AML-193 (cell line): Measurements from ENCODE around the gene PDE4D.

Experiments
- DNase-seq, 2 experiments: peaks; one replicate each; lab custom pipeline; 2025; lab: John Stamatoyannopoulos, UW

Gene PDE4D

GRCh38 chr5:59893429-59894227 lies at the start of gene PDE4D:
PDE4D (minus strand) TSS chr5:59893726.
- no peak for DNase-seq

GRCh38 chr5:59937633-59938032 lies 44.1 kb upstream of the PDE4D start:
- DNase-seq, result no peak

GRCh38 chr5:59923465-59923864 lies 29.9 kb upstream of the PDE4D start:
- DNase-seq, result no peak

GRCh38 chr5:59922220-59922619 lies 28.7 kb upstream of the PDE4D start:
- no peak for DNase-seq

- DNase-seq, result no peak
Observed at GRCh38 chr5:59921816-59922215, 28.3 kb upstream of the PDE4D start.

GRCh38 chr5:59919484-59919883 lies 26.0 kb upstream of the PDE4D start:
- no peak for DNase-seq

GRCh38 chr5:59917121-59917520 lies 23.6 kb upstream of the PDE4D start:
- no peak for DNase-seq

- no peak for DNase-seq
Observed at GRCh38 chr5:59905188-59905587, 11.7 kb upstream of the PDE4D start.

GRCh38 chr5:59897075-59897474 lies 3.5 kb upstream of the PDE4D start:
- no peak for DNase-seq

- no peak for DNase-seq
Observed at GRCh38 chr5:59891962-59892643, 1.4 kb downstream of the PDE4D start.

GRCh38 chr5:59887274-59887673 lies 6.3 kb downstream of the PDE4D start:
- no peak for DNase-seq

GRCh38 chr5:59874675-59875074 lies 18.9 kb downstream of the PDE4D start:
- no peak for DNase-seq

- DNase-seq, result no peak
Observed at GRCh38 chr5:59873113-59873512, 20.4 kb downstream of the PDE4D start.

GRCh38 chr5:59866661-59867060 lies 26.9 kb downstream of the PDE4D start:
- no peak for DNase-seq

GRCh38 chr5:59864718-59865117 lies 28.8 kb downstream of the PDE4D start:
- DNase-seq, result no peak

- no peak for DNase-seq
Observed at GRCh38 chr5:59863777-59864176, 29.7 kb downstream of the PDE4D start.

GRCh38 chr5:59856358-59856757 lies 37.2 kb downstream of the PDE4D start:
- DNase-seq, result no peak

GRCh38 chr5:59850766-59851165 lies 42.8 kb downstream of the PDE4D start:
- no peak for DNase-seq

GRCh38 chr5:59847586-59847985 lies 45.9 kb downstream of the PDE4D start:
- DNase-seq, result no peak

- no peak for DNase-seq
Observed at GRCh38 chr5:59845730-59846129, 47.8 kb downstream of the PDE4D start.

- DNase-seq, result no peak
Observed at GRCh38 chr5:59843511-59844213, 49.9 kb downstream of the PDE4D start.

- DNase-seq, result no peak
Observed at GRCh38 chr5:59842999-59843398, 50.5 kb downstream of the PDE4D start.

GRCh38 chr5:59840200-59840601 lies 53.3 kb downstream of the PDE4D start:
- DNase-seq, result no peak
